WI38 (cell line): ENCODE data around the gene ARHGEF17.

Experiments
- H3K4me3 ChIP-seq: 2 replicates; pipeline ENCODE4 v1.5.1; 2011; ENCODE audit warnings: low read depth, mild to moderate bottlenecking, control low read depth, low read length
- TF ChIP-seq, protein P1 (sequence below): IDR thresholded peaks from 2 replicates; pipeline ENCODE4 v1.5.1; 2012; ENCODE audit warnings: low read depth, mild to moderate bottlenecking, control low read depth, low read length

Gene ARHGEF17

DNA sequence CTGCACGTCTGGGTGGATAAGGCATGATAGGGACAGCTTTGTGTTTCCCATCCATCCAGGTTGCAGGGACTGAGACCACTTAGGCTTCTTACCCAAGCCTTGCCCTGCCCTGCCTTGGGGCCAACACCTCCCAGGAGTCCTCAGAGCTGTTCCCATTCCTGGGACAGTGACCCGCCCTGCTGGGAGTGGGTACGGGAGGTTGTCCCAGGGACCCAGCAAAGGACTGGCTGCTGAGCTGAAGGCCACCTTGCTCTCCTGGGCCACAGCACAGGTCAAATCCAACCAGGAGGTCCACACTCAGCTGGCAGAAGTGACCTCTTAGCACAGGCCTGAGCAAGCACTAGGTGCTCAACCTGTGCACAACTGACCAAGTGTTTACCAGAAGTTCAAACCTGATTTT, 16.9 kb upstream of the ARHGEF17 start:
- TF ChIP-seq, protein P1, sequence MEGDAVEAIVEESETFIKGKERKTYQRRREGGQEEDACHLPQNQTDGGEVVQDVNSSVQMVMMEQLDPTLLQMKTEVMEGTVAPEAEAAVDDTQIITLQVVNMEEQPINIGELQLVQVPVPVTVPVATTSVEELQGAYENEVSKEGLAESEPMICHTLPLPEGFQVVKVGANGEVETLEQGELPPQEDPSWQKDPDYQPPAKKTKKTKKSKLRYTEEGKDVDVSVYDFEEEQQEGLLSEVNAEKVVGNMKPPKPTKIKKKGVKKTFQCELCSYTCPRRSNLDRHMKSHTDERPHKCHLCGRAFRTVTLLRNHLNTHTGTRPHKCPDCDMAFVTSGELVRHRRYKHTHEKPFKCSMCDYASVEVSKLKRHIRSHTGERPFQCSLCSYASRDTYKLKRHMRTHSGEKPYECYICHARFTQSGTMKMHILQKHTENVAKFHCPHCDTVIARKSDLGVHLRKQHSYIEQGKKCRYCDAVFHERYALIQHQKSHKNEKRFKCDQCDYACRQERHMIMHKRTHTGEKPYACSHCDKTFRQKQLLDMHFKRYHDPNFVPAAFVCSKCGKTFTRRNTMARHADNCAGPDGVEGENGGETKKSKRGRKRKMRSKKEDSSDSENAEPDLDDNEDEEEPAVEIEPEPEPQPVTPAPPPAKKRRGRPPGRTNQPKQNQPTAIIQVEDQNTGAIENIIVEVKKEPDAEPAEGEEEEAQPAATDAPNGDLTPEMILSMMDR = no peak

DNA sequence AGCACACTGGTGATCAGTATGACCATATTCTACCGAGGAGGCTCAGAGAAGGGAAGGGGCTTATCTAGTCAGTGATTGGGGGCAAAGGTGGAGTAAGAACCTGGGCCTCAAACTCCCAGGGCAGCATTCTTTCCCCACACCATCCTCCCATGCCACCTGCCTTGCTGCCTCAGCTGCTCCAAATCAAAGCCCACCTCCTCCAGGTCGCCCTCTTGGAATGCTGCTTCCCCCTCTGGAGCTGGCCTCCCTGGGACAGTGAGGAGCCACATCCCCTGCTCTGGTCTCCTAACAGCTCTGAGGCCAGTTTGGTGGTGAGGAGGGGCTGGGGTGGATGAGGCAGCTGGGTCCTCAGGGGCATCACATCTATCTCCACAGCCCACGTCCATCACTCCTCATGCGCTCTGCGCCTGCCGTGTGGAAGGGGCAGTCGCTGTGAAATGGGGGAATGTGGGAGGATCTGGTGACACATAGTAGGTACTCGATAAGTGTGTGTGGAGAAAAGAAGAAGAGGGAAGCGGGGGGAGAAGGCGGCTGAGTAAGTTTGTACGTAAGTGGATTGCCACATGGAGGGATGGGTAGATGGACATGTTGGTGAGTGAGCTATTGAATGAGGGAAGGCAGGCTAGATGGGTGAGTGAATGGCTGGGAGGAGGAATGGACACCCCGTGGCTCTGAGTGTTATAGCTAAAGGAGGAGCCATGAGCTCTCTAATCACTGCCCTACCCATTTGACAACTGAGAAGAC, 16.1 kb upstream of the ARHGEF17 start:
- H3K4me3 ChIP-seq = no peak overlapping the region
- TF ChIP-seq, protein P1 = no peak

More for the DNA sequence above, 16.9 kb upstream of the ARHGEF17 start:
- no peak overlapping the region for H3K4me3 ChIP-seq

DNA sequence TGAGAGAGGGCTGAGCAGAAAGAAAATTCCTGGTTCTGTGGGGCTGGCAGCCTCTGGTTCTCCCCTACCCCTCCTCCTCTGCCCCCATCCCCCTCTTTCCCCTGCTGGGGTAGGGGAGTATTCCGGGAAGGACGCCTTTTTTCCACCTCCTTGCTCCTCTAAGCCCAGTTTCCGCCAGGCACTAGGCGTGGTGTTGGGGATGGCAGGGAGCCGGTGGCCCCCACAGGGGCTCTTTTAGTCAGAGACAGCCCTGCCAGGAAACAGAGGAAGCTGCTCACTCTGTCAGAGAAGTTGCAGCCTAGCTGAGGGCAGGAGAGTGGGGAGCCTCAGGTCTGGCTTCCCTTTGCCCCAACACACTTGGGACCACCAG, 15.6 kb upstream of the ARHGEF17 start:
- TF ChIP-seq, protein P1 = no peak
- H3K4me3 ChIP-seq = no peak overlapping the region

DNA sequence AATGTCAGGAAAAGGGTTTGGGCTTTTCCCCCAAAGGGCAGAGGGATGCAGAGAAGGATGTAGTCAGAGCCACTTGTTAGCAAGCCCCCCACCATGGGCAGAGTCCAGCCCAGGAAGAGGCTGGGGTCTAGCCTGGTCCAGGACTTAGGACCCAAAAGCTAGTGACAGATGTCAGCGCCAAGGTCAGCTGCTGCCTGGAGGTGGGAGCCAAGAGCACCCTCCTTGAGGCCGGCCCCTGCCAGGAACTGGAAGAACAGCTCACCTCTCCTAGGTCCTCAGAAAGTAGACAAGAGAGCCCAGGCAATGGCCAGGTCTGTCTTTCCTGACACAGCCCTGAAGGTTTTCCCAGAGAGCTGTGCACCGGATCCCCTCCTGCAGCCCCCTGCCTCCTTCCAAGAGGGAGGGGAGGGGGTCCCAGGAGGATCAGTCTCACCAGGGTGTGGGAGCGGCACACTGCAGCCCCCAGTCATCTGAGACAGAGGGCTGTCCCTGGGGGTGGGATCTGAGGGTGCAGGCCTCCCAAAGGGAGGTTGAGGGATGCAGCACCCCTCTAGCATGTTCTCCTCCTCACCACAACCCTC, 14.6 kb upstream of the ARHGEF17 start:
- no peak overlapping the region for H3K4me3 ChIP-seq
- TF ChIP-seq, protein P1 = no peak

DNA sequence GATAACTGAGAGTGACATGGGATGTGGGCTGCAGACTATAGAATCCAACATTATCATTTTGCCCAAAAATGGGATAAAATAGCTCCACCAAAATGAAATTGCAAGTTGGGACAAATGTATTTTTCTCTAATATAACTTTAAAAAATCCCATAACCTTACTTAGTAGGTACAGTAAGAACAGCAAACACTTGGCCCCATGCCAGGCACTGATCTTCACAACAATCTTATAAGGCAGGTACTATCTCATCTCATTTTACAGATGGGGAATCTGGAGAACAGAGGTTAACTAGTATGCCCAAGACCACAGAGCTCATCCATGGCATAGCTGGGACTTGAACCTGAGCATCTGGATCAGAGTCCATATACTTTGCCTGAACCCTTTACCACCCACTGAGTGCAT, 13.5 kb upstream of the ARHGEF17 start:
- H3K4me3 ChIP-seq = no peak overlapping the region
- TF ChIP-seq, protein P1 = no peak

DNA sequence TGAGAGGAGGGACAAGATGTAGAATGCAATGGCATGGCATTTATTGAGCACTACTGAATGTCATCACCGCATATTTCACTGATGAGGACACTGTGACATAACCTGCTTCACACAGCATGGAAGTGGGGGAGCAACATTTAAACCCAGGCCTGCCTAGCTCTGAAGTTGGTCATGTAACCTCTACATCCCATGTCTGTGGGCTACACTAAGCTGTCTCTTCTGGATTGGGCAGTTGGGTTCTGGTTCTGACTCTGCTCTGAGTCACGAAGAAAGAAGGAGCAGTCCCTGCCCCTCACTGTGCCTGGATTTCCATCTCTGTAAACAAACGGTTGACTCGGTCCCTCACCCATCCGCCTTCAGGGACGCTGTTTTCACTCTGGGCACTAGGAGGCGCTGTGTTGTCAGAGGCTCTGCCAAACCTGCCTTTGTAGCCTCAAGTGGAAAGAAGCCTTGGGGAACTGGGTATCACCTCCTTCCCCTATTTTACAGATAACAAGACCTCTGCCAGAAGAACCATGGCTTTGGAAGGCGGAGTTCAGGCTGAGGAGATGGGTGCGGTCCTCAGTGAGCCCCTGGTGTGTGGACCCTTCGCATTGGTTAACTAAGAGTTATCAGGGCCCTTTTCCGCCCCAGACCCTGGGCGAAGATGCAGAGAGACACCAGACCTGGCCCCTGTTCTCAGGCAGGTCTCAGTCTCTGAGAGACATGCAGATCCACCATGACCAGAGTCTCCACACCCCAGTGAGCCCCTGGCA, 12.7 kb upstream of the ARHGEF17 start:
- TF ChIP-seq, protein P1 = peak; percentile 94
- no peak overlapping the region for H3K4me3 ChIP-seq

DNA sequence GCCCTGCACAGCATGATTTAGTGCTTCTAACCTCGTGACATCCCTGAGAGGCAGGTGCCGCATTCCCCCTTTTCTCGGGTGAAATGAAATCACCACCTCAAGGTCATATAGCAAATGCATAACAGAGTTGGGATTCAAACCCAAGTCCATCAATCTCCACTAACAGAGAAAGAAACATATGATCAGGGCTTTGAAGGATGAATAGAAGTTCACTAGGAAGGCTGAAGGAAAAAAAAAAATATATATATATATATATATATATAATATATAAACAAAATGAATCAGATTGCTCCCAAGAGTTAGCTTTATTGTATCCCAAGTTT, 12.1 kb upstream of the ARHGEF17 start:
- TF ChIP-seq, protein P1 = no peak
- no peak overlapping the region for H3K4me3 ChIP-seq
